Type B pancreatic cell (in vitro differentiated cells): ENCODE measurements around the gene CACYBP. TPM values are rescaled to one million over a fixed set of nuclear protein-coding genes. Genes with fewer than 3 reads are reported as not detected.
A peak's percentile ranks its signal among the peaks of the same experiment; 100 is the strongest.

Experiments
- DNase-seq: peaks from one replicate; pipeline ENCODE4 v3.0.0; 2021; ENCODE audit warnings: mixed read lengths; ENCODE audit not compliant: unreplicated experiment; ENCODE audit errors: extremely low spot score
- H3K27ac Mint-ChIP-seq: 2 replicates; pipeline ENCODE4 v1.8.0; 2021; ENCODE audit warnings: mild to moderate bottlenecking, mixed read lengths
- H3K27me3 Mint-ChIP-seq: 2 replicates; pipeline ENCODE4 v1.8.0; 2021; ENCODE audit warnings: mixed read lengths
- H3K36me3 Mint-ChIP-seq: 2 replicates; pipeline ENCODE4 v1.8.0; 2021; ENCODE audit warnings: mixed read lengths
- H3K4me1 Mint-ChIP-seq: one replicate; pipeline ENCODE4 v1.8.0; 2021; ENCODE audit warnings: mixed read lengths; ENCODE audit not compliant: unreplicated experiment
- H3K4me3 Mint-ChIP-seq: 2 replicates; pipeline ENCODE4 v1.8.0; 2021; ENCODE audit warnings: mild to moderate bottlenecking, mixed read lengths
- H3K9me3 Mint-ChIP-seq: 2 replicates; pipeline ENCODE4 v1.8.0; 2021; ENCODE audit warnings: mixed read lengths
- total RNA-seq: library from RNA; stranded (reverse); gene quantifications from 2 replicates; pipeline ENCODE4 v1.2.1, GENCODE V29; 2021; ENCODE audit warnings: low replicate concordance
- TF ChIP-seq, protein P1 (sequence below): fragments of 200-600 bp; sonication (generic); conservative IDR thresholded peaks from 2 replicates; pipeline ENCODE4 v1.5.0; 2021; ENCODE audit warnings: antibody characterized with exemption, mild to moderate bottlenecking

CACYBP gene
- total RNA-seq, 1 donor from 2014 or later, result 124 TPM

DNA sequence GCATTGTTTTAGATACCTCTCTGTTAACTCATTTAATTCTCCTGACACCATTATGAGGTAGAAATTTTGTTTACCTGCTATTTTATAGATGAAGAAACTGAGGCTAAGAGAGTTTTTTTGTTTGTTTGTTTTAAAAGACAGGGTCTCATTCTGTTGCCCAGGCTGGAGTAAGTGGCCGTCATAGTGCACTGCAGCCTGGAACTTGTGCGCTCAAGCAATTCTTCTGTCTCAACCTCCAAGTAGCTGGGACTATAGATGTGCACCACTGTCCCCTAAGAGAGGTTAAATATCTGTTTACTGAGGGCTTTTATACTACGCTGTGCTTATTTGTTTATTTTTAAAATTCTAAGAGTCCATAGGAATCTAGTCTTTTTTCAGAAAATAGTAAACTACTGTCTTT lies 43.7 kb upstream of the CACYBP start:
- no peak overlapping the region for H3K27ac Mint-ChIP-seq
- TF ChIP-seq, protein P1, sequence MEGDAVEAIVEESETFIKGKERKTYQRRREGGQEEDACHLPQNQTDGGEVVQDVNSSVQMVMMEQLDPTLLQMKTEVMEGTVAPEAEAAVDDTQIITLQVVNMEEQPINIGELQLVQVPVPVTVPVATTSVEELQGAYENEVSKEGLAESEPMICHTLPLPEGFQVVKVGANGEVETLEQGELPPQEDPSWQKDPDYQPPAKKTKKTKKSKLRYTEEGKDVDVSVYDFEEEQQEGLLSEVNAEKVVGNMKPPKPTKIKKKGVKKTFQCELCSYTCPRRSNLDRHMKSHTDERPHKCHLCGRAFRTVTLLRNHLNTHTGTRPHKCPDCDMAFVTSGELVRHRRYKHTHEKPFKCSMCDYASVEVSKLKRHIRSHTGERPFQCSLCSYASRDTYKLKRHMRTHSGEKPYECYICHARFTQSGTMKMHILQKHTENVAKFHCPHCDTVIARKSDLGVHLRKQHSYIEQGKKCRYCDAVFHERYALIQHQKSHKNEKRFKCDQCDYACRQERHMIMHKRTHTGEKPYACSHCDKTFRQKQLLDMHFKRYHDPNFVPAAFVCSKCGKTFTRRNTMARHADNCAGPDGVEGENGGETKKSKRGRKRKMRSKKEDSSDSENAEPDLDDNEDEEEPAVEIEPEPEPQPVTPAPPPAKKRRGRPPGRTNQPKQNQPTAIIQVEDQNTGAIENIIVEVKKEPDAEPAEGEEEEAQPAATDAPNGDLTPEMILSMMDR, result no peak
- H3K4me3 Mint-ChIP-seq, result no peak overlapping the region

DNA sequence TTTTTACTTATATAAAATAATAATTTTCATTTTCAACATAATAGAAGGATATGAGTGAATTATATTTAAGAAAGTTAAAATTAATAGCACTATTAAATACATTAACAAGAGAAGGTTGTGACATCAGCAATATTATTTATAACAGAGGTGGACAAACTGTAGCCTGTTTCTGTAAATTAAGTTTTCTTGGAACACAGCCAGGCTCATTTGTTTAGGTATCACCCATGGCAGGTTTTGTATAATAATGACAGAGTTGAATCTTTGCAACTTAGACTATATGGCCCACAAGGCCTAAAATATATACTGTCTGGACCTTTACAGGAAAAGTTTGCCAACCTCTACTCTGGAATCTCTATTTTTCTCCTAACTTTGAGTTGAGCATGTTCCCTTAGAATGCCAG lies 42.8 kb upstream of the CACYBP start:
- no peak overlapping the region for H3K27ac Mint-ChIP-seq
- H3K27me3 Mint-ChIP-seq, result no peaks in the 10 kb centered on the region
- H3K4me3 Mint-ChIP-seq, result no peak overlapping the region
- no peaks in the 10 kb centered on the region for H3K36me3 Mint-ChIP-seq
- DNase-seq, result no peak
- H3K9me3 Mint-ChIP-seq, result no peaks in the 10 kb centered on the region
- H3K4me1 Mint-ChIP-seq, result peaks cover 21% of the 10 kb centered on the region
- TF ChIP-seq, protein P1, result no peak

More for the DNA sequence above, 43.7 kb upstream of the CACYBP start:
- Mint-ChIP-seq H3K4me1 (peaks cover 21% of the 10 kb centered on the region), H3K27me3 (no peaks in the 10 kb centered on the region), H3K9me3 (no peaks in the 10 kb centered on the region), H3K36me3 (no peaks in the 10 kb centered on the region)
- no peak for DNase-seq

DNA sequence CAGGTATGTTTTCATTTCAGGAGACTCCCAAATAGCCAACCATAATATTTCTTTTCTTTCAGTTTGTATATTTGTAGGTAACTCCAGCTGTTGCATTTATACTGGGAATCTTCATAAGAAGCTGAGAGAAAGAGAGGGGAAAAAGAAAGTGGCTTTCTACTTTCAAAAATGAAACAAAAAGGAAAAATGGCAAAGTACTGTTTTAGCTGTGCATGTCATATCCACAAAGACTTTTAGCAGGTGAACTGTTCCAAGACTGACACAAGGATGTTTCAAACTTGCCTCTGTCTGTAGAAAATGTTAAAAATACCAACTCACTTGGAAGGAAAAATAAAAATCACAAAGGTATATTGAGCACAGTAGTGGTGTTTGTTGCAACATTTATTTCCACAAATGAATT lies 41.9 kb upstream of the CACYBP start:
- no peak for DNase-seq
- Mint-ChIP-seq H3K4me3 (no peak overlapping the region), H3K4me1 (peaks cover 21% of the 10 kb centered on the region), H3K27ac (no peak overlapping the region), H3K9me3 (no peaks in the 10 kb centered on the region), H3K27me3 (no peaks in the 10 kb centered on the region), H3K36me3 (no peaks in the 10 kb centered on the region)
- TF ChIP-seq, protein P1, result no peak

DNA sequence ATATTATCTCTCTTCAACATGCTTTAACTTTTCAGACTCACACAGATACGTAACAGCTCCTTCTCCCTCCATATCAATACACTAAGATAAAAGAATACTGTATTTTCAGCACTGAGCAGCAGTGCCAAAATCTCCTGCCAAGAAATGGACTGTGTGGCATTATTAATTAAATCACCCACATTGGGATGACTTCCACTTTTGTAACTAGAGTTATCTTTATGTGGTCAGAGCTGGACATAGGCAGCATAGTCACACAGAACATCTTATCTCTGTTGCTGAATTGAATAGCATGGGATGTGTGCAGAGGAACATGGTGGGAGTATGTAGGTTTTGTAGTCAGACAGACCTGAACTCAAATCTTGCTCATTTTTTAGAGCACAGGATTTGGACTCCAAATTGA lies 41.4 kb upstream of the CACYBP start:
- TF ChIP-seq, protein P1, result no peak
- no peak for DNase-seq
- no peaks in the 10 kb centered on the region for H3K27me3 Mint-ChIP-seq
- H3K4me3 Mint-ChIP-seq, result no peak overlapping the region
- no peaks in the 10 kb centered on the region for H3K36me3 Mint-ChIP-seq
- no peaks in the 10 kb centered on the region for H3K9me3 Mint-ChIP-seq
- H3K4me1 Mint-ChIP-seq, result peaks cover 20% of the 10 kb centered on the region
- no peak overlapping the region for H3K27ac Mint-ChIP-seq

DNA sequence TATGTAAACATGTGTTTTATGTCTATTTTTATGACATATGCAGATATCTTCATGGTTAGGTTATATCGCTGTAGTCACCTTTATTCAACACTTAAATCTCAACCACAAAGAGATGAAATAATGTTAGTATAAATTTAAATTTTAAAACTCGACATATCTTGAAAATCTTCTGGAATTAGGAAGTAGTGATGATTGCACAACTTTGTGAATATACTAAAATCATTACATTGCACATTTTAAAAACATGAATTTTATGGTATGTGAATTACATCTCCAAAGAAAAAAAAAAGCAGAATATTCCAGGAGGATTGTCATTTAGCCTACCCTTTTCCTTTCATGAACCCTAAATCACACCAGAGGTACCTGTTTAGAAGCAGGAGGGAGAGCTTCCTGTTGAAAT lies 39.4 kb upstream of the CACYBP start:
- no peaks in the 10 kb centered on the region for H3K9me3 Mint-ChIP-seq
- H3K27me3 Mint-ChIP-seq, result no peaks in the 10 kb centered on the region
- H3K4me1 Mint-ChIP-seq, result peaks cover 19% of the 10 kb centered on the region
- no peak for DNase-seq
- no peak overlapping the region for H3K27ac Mint-ChIP-seq
- H3K4me3 Mint-ChIP-seq, result no peak overlapping the region
- TF ChIP-seq, protein P1, result no peak
- no peaks in the 10 kb centered on the region for H3K36me3 Mint-ChIP-seq

DNA sequence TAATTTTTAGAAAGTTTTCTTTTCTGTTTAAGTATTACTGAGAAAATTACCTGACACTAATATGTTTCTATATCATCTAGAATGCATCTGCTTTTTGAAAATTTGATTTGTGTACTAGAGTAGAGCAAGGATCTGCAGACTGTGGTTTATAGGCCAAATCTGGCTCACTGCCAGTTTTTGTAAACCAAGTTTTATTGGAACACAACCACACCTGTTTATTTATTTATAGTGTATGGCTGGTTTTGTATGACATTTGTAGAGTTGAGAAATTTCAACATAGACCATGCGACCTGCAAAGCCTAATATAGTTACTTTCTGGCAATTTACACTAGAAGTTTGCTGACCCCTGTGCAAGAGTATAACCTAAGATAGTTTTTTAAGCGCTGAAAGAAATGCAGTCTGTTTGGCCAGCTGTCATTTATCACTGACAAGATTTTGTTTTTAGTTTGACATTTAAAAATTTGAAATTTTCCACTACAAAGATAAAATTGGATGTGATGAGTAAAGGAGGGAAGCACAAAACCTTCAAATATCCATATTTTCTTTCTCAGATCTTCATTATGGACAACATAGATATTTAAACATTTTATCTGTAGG lies 36.1 kb upstream of the CACYBP start:
- no peaks in the 10 kb centered on the region for H3K27me3 Mint-ChIP-seq
- H3K4me3 Mint-ChIP-seq, result peak overlapping the region; percentile 79
- no peaks in the 10 kb centered on the region for H3K9me3 Mint-ChIP-seq
- TF ChIP-seq, protein P1, result no peak
- H3K36me3 Mint-ChIP-seq, result no peaks in the 10 kb centered on the region
- DNase-seq, result no peak
- peaks cover 36% of the 10 kb centered on the region for H3K4me1 Mint-ChIP-seq
- H3K27ac Mint-ChIP-seq, result peak overlapping the region; percentile 95
